NCI-H2081 (cell line): ENCODE results near the gene CD84.
A peak's percentile ranks its signal among the peaks of the same experiment; 100 is the strongest.
"Not testable (repeated sequence)": the region's sequence is repeated elsewhere in the genome, so short reads cannot be mapped to it uniquely, and the experiment has no call there.

Source experiments
- DNase-seq, 2 experiments: peaks; one replicate each; lab custom pipeline; 2025; lab: John Stamatoyannopoulos, UW

Gene CD84

DNA sequence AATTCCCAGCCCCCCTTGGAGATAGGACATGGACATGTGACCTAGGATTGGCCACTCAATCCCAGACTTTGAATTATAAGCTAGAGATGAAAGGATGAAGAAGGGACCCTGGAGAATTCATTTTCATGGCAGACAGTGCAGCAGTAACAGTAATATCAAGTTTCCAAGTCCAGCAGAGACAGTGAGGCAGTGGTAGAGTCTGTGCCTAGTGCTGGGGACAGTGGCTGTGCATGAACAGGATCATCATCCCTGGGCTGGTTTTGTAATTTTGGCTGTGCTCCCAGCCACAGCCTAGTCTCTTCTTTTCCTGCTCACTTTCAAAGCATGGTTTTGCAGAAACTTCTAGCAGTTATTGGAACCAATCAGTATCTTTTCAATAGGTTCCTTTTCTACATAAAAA lies 29.6 kb upstream of the CD84 start:
- no peak for DNase-seq

GRCh38 chr1:160608514-160608913 lies 29.2 kb upstream of the CD84 start:
- no peak for DNase-seq

- DNase-seq: no peak
Measured at GRCh38 chr1:160608057-160608456, 28.8 kb upstream of the CD84 start.

GRCh38 chr1:160607672-160608032 lies 28.4 kb upstream of the CD84 start:
- no peak for DNase-seq

GRCh38 chr1:160607011-160607671 lies 27.8 kb upstream of the CD84 start:
- peak; percentile 50 to 66 for DNase-seq

DNA sequence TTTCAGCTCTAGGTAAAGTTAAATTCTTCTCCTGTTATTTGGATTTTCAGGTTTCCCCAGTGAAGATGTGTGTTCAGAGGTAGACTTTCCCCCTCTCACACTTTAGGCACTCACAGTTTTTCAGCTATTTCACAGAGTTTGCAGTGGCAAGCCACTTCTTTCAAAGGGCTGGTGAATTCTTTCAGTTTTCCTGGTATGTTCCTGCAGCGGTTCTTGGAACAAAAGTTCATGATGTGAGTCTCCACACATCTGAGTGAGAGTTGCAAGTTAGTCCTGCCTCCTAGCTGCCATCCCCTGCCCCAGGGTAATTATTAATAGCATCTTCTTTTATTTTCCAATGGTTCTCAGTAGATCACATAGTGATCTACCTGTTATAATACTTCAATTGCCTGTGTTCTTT lies 27.3 kb upstream of the CD84 start:
- DNase-seq: no peak

GRCh38 chr1:160605792-160606479 lies 26.6 kb upstream of the CD84 start:
- DNase-seq: no peak

DNA sequence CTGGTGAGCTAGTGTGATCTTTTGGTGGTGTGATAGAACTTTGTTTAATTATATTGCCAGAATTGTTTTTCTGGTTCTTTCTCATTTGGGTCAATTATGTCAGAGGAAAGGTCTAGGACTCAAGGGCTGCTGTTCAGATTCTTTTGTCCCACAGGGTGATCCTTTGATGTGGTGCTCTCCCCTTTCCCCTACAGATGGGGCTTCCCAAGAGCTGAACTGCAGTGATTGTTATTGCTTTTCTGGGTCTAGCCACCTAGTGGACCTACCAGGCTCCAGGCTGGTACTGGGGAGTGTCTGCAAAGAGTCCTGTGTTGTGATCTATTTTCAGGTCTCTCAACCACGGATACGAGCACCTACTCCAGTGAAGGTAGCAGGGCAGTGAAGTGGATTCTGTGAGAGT lies 25.9 kb upstream of the CD84 start:
- no peak for DNase-seq

DNA sequence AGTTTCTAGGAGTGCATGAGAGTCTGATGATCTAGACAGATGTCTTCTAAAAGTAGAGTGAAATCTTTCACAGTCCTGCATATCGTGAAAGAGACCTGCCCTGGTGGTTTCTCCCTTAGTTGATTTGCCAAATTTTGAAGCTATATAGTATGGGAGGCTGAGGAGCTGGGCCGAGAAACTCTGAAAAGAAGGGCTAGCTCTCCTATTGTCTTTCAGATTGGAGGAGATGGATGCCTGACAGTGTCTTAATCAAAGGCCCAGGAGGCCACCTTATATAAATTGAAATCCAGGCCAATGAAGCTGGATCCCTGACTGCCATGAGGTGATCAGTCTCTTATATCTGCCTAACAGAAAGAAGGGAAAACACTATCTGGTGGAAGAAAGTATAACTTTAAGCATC lies 18.4 kb upstream of the CD84 start:
- no peak for DNase-seq

DNA sequence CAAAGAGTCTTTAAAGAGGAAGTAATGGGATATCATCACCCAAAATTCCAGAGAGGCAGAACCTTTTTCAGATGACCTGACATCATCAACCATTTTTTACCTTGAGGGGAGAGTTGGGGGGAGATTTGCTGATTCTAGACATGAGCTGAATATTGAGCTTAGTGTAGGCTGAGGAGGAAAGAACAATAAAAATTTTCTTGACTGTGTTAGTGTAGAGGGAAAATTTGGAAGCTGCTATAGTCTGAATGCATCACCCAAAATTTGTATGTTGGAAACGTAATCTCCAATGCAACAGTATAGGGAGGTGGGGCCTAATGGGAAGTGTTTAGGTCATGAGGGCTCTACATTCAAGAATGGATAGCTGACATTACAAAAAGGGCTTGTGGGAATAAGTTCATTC lies 17.8 kb upstream of the CD84 start:
- no peak for DNase-seq

- no peak for DNase-seq
Measured at GRCh38 chr1:160590488-160590887, 11.2 kb upstream of the CD84 start.

DNA sequence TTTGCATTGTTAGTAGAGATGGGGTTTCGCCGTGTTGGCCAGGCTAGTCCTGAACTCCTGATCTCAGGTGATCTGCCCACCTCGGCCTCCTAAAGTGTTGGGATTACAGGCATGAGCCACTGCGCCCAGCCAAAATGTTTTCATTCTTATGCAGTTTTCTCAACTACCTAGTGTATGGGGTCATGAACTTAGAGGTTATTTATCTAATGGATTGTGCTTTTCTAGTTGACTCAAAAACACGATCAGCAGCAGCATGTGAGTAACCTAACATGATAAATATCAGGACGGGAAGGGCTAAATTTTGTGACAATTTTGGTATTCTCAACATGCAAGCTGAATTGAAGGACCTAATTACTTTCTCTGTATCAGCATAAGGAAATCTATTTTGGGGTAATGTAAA lies 9.2 kb upstream of the CD84 start:
- no peak for DNase-seq

GRCh38 chr1:160584784-160585183 lies 5.5 kb upstream of the CD84 start:
- no peak for DNase-seq

DNA sequence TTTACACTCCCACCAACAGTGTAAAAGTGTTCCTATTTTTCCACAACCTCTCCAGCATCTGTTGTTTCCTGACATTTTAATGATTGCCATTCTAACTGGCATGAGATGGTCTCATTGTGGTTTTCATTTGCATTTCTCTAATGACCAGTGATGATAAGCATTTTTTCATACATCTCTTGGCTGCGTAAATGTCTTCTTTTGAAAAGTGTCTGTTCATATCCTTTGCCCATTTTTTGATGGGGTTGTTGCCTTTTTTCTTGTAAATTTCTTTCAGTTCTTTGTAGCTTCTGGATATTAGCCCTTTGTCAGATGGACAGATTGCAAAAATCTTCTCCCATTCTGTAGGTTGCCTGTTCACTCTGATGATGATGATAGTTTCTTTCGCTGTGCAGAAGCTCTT lies 3.7 kb upstream of the CD84 start:
- DNase-seq: not testable (repeated sequence)

DNA sequence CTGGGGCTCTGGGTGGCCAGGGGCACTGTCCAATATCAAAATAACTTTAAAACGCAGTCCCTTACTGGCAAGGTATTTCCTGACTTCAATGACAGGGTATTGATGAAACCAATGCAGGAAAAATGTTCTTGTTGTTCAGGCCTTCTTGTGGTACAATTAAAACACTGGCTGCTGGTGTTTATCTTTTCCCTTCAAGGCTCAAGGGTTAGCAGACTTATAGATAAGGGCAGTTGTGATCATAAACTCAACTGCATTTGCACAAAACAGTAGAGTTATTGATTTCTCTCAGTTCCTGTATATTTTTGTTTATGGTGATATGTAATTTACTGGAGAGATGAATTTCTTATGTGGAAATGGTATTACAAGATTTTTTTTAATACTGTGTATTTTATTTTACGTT lies 2.7 kb upstream of the CD84 start:
- DNase-seq: no peak

GRCh38 chr1:160580221-160580812 lies 1.0 kb upstream of the CD84 start:
- no peak for DNase-seq

- DNase-seq: no peak
Measured at GRCh38 chr1:160578525-160579191, 638 bp downstream of the CD84 start.

GRCh38 chr1:160578175-160578524 lies 1.1 kb downstream of the CD84 start:
- DNase-seq: no peak

GRCh38 chr1:160577671-160578070 lies 1.6 kb downstream of the CD84 start:
- no peak for DNase-seq

DNA sequence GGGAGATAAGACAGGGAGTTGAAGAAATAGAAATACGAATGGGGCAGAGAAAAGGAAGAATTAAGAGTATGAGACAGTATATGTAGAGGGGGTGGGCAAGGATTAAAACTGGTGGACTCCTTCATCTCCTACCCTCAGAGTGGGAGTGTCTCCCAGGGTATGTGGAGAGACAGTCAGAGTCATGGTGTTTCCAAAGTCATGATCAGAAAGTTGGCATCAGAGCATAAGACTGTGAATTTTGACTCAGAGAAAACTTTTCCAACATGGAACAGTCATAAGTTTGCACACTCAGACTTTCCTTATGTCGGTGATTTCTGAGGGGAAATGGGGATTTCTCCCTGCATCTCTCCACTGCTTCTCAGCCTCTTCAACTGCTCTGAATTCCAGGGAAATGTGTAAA lies 2.4 kb downstream of the CD84 start:
- no peak for DNase-seq

- no peak for DNase-seq
Measured at GRCh38 chr1:160576390-160576789, 2.9 kb downstream of the CD84 start.

DNA sequence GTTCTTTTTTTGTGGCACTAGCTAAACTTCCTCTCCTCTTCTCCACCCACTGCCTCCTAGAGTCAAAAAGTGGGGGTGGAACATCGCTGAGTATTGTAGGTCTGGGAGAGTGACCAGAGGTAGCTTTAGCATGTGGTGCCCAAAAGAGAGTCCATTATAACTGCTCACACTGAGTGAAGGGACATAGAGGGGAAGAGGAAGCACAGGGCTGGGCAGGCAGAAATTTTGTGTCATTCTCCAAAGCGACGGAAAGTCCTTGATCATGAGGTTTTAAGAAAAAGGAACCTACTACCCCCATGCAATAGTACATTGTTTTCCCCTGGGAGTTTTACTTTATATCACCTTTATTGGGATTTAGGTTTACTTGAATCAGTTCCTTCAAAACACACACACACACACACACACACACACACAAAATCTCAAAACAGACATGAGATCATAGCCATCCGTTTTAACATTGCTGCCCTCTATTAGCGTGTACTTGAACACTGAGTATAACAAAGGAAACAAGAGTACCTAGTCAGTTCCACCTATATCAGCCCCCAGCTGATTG lies 4.1 kb downstream of the CD84 start:
- no peak for DNase-seq

- no peak for DNase-seq
Measured at GRCh38 chr1:160570840-160571239, 8.5 kb downstream of the CD84 start.
